K562 (cell line): ENCODE measurements around the gene KBTBD12. TPM values are rescaled to one million over a fixed set of nuclear protein-coding genes. Genes with fewer than 3 reads are reported as not detected.

ENCODE experiments used
- ATAC-seq: fragments of 200-7000 bp; cut with Tn5 transposase; 3 replicates; pipeline ENCODE4 v1.9.1; 2020; ENCODE audit warnings: moderate library complexity
- BruUV-seq: library from RNA; stranded (reverse); fragments of 400-500 nt; replicated peaks from 2 replicates; lab custom pipeline; 2021; lab: Mats Ljungman, UMichigan
- CTCF ChIA-PET: fragments of 300-600 bp; formaldehyde crosslinking; extraction: SDS; loops from one replicate; lab custom pipeline; 2021; ENCODE audit warnings: low intra/inter-chr PET ratio; lab: Yijun Ruan, JAX
- POLR2A ChIA-PET: fragments of 300-600, 350-650 bp; sonication (Branson Sonifier 250); formaldehyde crosslinking; extraction: SDS; loops from one replicate; lab custom pipeline; 2021; ENCODE audit warnings: antibody characterized with exemption, inconsistent platforms; lab: Yijun Ruan, JAX
- DNase-seq, 4 experiments: peaks; one replicate each; pipeline versions ENCODE4 v3.0.0 to v3.0.0-alpha.2; 2011 to 2018; ENCODE audit warnings: low spot score in 3 of 4, mixed read lengths in 3 of 4; ENCODE audit errors: extremely low read depth in 1 of 4
- FAIRE-seq: peaks from 2 replicates; lab custom pipeline; 2011; peaks lifted over from hg19 to GRCh38; lab: Jason Lieb, UNC
- H2AFZ ChIP-seq: 2 replicates; pipeline ENCODE4 v1.6.0; 2011; ENCODE audit warnings: low read depth, low read length, control low read depth, inconsistent platforms
- H3K27ac ChIP-seq: fragments of 200-600 bp; 3 replicates; pipeline ENCODE4 v1.8.0; 2011; ENCODE audit warnings: low read depth, mild to moderate bottlenecking, control low read depth, inconsistent platforms, low read length, moderate library complexity, mixed read lengths; ENCODE audit errors: extremely low read depth
- H3K27me3 ChIP-seq, 2 experiments: fragments of 300-600 bp in 1 of 2; 2 replicates in 1 of 2; 3 replicates in 1 of 2; pipeline versions ENCODE4 v1.6.0 to v1.8.0; 2011; ENCODE audit warnings: inconsistent platforms in 2 of 2, low read length in 2 of 2, mild to moderate bottlenecking in 1 of 2, mixed read lengths in 1 of 2, moderate library complexity in 1 of 2; ENCODE audit not compliant: control insufficient read depth in 2 of 2, insufficient read depth in 2 of 2
- H3K36me3 ChIP-seq: fragments of 300-600 bp; 3 replicates; pipeline ENCODE4 v1.8.0; 2011; ENCODE audit warnings: mild to moderate bottlenecking, low read length, inconsistent platforms; ENCODE audit not compliant: control insufficient read depth, insufficient read depth
- H3K4me1 ChIP-seq, 2 experiments: fragments of 200-600 bp in 1 of 2; replicated peaks in 1 of 2; 2 replicates in 1 of 2; 3 replicates in 1 of 2; pipeline versions ENCODE4 v1.5.1 to v1.8.0; 2011; ENCODE audit warnings: inconsistent platforms in 2 of 2, low read length in 2 of 2, mild to moderate bottlenecking in 1 of 2, mixed read lengths in 1 of 2, moderate library complexity in 1 of 2; ENCODE audit not compliant: control insufficient read depth in 2 of 2, insufficient read depth in 2 of 2
- H3K4me2 ChIP-seq: 2 replicates; pipeline ENCODE4 v1.6.1; 2011; ENCODE audit warnings: low read length, control low read depth, inconsistent platforms, mixed read lengths; ENCODE audit not compliant: insufficient read depth
- H3K4me3 ChIP-seq: fragments of 200-600 bp; sonication (generic), shearing (Covaris generic); 2 replicates; pipeline ENCODE4 v1.5.1; 2016; ENCODE audit warnings: control low read depth, inconsistent platforms
- H3K79me2 ChIP-seq: fragments of 200-600 bp; 3 replicates; pipeline ENCODE4 v1.8.0; 2011; ENCODE audit warnings: low read length, inconsistent platforms; ENCODE audit not compliant: control insufficient read depth, insufficient read depth
- H3K9ac ChIP-seq, 2 experiments: 2 replicates each; pipeline versions ENCODE4 v1.6.0 to v1.6.1; 2011; ENCODE audit warnings: low read depth in 2 of 2, low read length in 2 of 2, control low read depth in 1 of 2, inconsistent platforms in 1 of 2, mild to moderate bottlenecking in 1 of 2, mixed read lengths in 1 of 2; ENCODE audit not compliant: insufficient read depth in 1 of 2
- H3K9me1 ChIP-seq: one replicate; pipeline ENCODE4 v1.6.0; 2011; ENCODE audit warnings: inconsistent platforms, mild to moderate bottlenecking, low read length, moderate library complexity; ENCODE audit not compliant: control insufficient read depth, insufficient read depth
- H3K9me3 ChIP-seq: replicated peaks from 2 replicates; pipeline ENCODE4 v1.5.1; 2011; ENCODE audit warnings: low read depth, low read length, inconsistent platforms; ENCODE audit not compliant: control insufficient read depth, insufficient read depth
- H4K20me1 ChIP-seq: replicated peaks from 2 replicates; pipeline ENCODE4 v1.6.1; 2011; ENCODE audit warnings: low read length, inconsistent platforms, mixed read lengths; ENCODE audit not compliant: control insufficient read depth, insufficient read depth
- FOXP4 ChIP-seq: sonication (generic); formaldehyde crosslinking; IDR thresholded peaks from 2 replicates; pipeline ENCODE4 v1.8.0; 2022; ENCODE audit warnings: mild to moderate bottlenecking, missing genetic modification reagents, borderline replicate concordance
- GABPB2 ChIP-seq: fragments of 250-450 bp; sonication (Bioruptor Pico); conservative IDR thresholded peaks from 2 replicates; pipeline ENCODE4 v1.5.1; 2021; ENCODE audit warnings: mild to moderate bottlenecking
- HEY1 ChIP-seq: fragments of 250-450 bp; sonication (Bioruptor Pico); IDR thresholded peaks from 2 replicates; pipeline ENCODE4 v1.5.0; 2020; ENCODE audit warnings: mild to moderate bottlenecking, moderate library complexity, borderline replicate concordance
- NFIC ChIP-seq: fragments of 450-650 bp; IDR thresholded peaks from 2 replicates; pipeline ENCODE4 v1.6.1; 2017; ENCODE audit warnings: mild to moderate bottlenecking, inconsistent platforms
- in situ Hi-C: fragments of 300-500 bp; cut with MboI; formaldehyde crosslinking; loops from 4 replicates; pipeline ENCODE4 v1.15.0; 2018; ENCODE audit warnings: inconsistent platforms, mixed read lengths
- intact Hi-C: fragments of 100-400 bp; cut with micrococcal nuclease; formaldehyde crosslinking; loops from 2 replicates; pipeline ENCODE4 v1.14.2; 2022
- polyA plus RNA-seq, 8 experiments: library from polyadenylated mRNA; depleted of rRNA in 4 of 8; stranded (reverse) in 5 of 8; unstranded in 3 of 8; fragments of >200 nt; fragmentation: Nextera tagmentation in 2 of 8; fragmentation: Illumina TruSeq in 1 of 8; extraction: Ambion mirVana in 2 of 8; extraction: Trizol in 1 of 8; gene quantifications; 2 replicates each; pipeline versions ENCODE4 v1.2.1 to v1.2.3, GENCODE V29; 2011 to 2014; ENCODE audit warnings: inconsistent platforms in 1 of 8, missing spikeins in 1 of 8
- total RNA-seq, 7 experiments: library from RNA; depleted of rRNA in 6 of 7; stranded (reverse); fragments of >200 nt in 6 of 7; fragmentation: Illumina TruSeq in 2 of 7; extraction: Trizol in 2 of 7; gene quantifications; 2 replicates each; pipeline versions ENCODE4 v1.2.1 to v1.2.3, GENCODE V29; 2011 to 2021; ENCODE audit warnings: low replicate concordance in 1 of 7

Gene KBTBD12
- total and polyA plus RNA-seq, 9 of the 15 experiments (the other 6 are each of a cell fraction or from before 2014, with no cell fraction given): not detected

DNA sequence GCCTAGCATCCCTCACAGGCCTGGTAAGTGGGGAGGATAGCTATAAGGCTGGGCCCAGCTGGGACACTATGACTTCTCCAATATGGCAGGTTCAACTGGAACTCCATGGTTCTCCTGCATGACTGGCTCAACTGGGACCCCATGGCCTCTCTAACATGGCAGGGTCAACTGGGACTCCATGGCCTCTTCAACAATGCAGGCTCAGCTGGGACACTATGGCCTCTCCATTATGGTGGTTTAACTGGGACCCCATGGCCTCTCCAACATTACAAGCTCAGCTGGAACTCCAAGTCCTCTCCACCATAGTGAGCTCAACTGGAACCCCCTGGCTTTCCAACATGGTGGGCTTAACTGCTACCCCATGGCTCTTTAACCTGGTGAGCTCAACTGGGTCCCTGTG lies 79.0 kb downstream of the KBTBD12 start:
- POLR2A ChIA-PET: interaction anchor here (0.6 kb wide), 2 partner anchors 1775 to 1847 kb away, joined by 3 read pairs; no protein-coding TSS in a partner anchor
- FAIRE-seq (no peak), ATAC-seq (no peak), DNase-seq (no peak)
- Histone ChIP-seq H3K36me3 (no peaks in the 10 kb centered on the region), H3K27me3 (peaks cover 3 to 34% of the 10 kb centered on the region in 2 experiments; a peak in 4 of 5 replicates), H3K9me1 (no peaks in the 10 kb centered on the region), H3K79me2 (no peaks in the 10 kb centered on the region), H3K9me3 (no peaks in the 10 kb centered on the region), H3K27ac (no peak overlapping the region), H3K4me3 (no peak overlapping the region), H3K9ac (no peak overlapping the region), H4K20me1 (no peaks in the 10 kb centered on the region), H2AFZ (no peak overlapping the region), H3K4me2 (no peak overlapping the region), H3K4me1 (peaks cover 0 to 8% of the 10 kb centered on the region in 2 experiments; a peak in 2 of 5 replicates)
- CTCF ChIA-PET: no interaction called here
- intact Hi-C loops (no loop called here), in situ Hi-C loops (no loop called here)
- BruUV-seq: no TSS peak
- TF ChIP-seq FOXP4 (CRISPR knock-in tag) (no peak), HEY1 (CRISPR knock-in tag) (no peak), GABPB2 (CRISPR knock-in tag) (no peak), NFIC (no peak)
